ENCODE data around the gene TRIM6. TPM values are rescaled to one million over a fixed set of nuclear protein-coding genes. Genes with fewer than 3 reads are reported as not detected.

Gene TRIM6
- total and polyA plus RNA-seq, 2 donors (not counting 3 experiments of a cell fraction or from before 2014, with no cell fraction given), result 3.9 to 5.6 TPM

DNA sequence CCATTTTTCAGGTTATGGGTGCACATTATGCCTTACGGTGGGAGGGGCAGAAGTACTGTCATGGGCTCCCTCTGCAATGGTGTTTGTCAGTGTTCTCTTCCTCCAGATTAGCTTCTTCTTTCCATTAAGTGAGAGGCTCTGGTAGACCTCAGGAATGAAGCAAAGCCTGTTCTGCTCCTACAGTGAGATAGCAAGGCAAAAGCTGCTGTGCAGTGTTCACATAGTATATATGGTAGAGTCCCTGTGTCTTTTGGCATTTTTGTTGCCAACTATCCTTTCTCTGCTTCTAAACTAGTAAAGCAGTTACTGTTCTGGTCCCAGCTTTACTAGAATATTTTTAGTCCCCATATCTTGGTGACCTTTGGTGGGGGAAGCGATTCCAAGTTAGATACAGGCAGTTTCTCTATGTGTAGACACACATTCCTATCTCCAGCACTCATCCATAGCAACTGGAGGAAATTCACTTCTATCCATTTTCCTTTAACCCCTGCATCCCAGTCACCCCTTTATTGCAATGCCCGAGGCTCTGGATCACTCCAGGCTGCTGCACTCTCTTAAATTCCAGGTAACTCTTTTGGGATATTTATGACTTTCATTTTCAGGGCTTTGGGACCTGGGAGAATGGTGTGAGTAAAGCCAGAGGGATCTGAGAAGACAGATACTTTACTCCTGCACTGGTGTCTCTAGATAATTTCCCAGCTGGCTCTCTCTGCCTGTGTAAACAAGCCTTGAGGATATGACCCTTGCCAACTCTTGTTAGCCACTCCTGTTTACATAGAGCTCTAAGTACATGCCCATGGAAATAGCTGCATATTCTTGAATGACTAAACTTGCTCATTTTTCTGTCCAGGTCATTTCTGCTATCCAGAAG is 24.4 kb downstream of the TRIM6 start:
- DNase-seq (ENCODE audit: low read depth, low spot score), result peak; percentile 95
- POLR2A ChIA-PET, result interaction anchor here (1.7 kb wide), 1 partner anchor 64 kb away, joined by 6 read pairs; the partner anchor contains the start of gene TRIM5
- BruUV-seq (replicated peaks), result no TSS peak
- no peaks in the 10 kb centered on the region for H3K36me3 ChIP-seq (ENCODE audit: control insufficient read depth in 2 of 2, extremely low read depth in 1 of 2, insufficient read depth in 2 of 2, low read length in 2 of 2)
- H2AFZ ChIP-seq (ENCODE audit: low read depth, low read length), result peak overlapping the region; percentile 35
- peaks cover 22% of the 10 kb centered on the region for H3K4me1 ChIP-seq (ENCODE audit: control insufficient read depth, extremely low read depth, insufficient read depth, low read length)
- peak overlapping the region; percentile 48 for H3K27ac ChIP-seq (ENCODE audit: insufficient read depth, low read depth, low read length)
- H4K20me1 ChIP-seq (replicated peaks; ENCODE audit: control insufficient read depth, extremely low read depth, insufficient read depth, low read length), result no peaks in the 10 kb centered on the region
- dilution Hi-C loops (cut with MboI; ENCODE audit: extremely low pct_ligation_motif_present, low sequenced_read_pairs), result no loop called here
- H3K9ac ChIP-seq (replicated peaks; ENCODE audit: extremely low read depth, insufficient read depth, low read length), result peak overlapping the region; percentile 50
- peak; percentile 47 for TF ChIP-seq POLR2A (IDR thresholded peaks at IDR 0.05; ENCODE audit: low read depth, low read length)
- no peak for TF ChIP-seq JUN (IDR thresholded peaks at IDR 0.05; ENCODE audit: borderline replicate concordance, insufficient read depth, insufficient read length, low read depth)
- TF ChIP-seq MYC (IDR thresholded peaks at IDR 0.05; ENCODE audit: low read depth, low read length), result no peak
- peak; percentile 25 for TF ChIP-seq FOS (IDR thresholded peaks at IDR 0.05; ENCODE audit: borderline replicate concordance, insufficient read depth, low read length)
- TF ChIP-seq, protein P1, sequence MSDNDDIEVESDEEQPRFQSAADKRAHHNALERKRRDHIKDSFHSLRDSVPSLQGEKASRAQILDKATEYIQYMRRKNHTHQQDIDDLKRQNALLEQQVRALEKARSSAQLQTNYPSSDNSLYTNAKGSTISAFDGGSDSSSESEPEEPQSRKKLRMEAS (IDR thresholded peaks at IDR 0.05; ENCODE audit: insufficient read depth, insufficient read length), result no peak
- no peak for TF ChIP-seq EZH2 (IDR thresholded peaks at IDR 0.05; ENCODE audit: borderline replicate concordance, low read depth, low read length, severe bottlenecking)
- TF ChIP-seq, protein P2, sequence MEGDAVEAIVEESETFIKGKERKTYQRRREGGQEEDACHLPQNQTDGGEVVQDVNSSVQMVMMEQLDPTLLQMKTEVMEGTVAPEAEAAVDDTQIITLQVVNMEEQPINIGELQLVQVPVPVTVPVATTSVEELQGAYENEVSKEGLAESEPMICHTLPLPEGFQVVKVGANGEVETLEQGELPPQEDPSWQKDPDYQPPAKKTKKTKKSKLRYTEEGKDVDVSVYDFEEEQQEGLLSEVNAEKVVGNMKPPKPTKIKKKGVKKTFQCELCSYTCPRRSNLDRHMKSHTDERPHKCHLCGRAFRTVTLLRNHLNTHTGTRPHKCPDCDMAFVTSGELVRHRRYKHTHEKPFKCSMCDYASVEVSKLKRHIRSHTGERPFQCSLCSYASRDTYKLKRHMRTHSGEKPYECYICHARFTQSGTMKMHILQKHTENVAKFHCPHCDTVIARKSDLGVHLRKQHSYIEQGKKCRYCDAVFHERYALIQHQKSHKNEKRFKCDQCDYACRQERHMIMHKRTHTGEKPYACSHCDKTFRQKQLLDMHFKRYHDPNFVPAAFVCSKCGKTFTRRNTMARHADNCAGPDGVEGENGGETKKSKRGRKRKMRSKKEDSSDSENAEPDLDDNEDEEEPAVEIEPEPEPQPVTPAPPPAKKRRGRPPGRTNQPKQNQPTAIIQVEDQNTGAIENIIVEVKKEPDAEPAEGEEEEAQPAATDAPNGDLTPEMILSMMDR (IDR thresholded peaks at IDR 0.05; ENCODE audit: extremely low read depth in 1 of 2, insufficient read depth in 1 of 2, low read depth in 1 of 2, low read length in 2 of 2), result no peak
- peak; percentile 70 for TF ChIP-seq POLR2AphosphoS5 (IDR thresholded peaks at IDR 0.05; ENCODE audit: insufficient read depth, low read depth, low read length)
- TF ChIP-seq GATA2 (IDR thresholded peaks at IDR 0.05; ENCODE audit: insufficient read depth, insufficient read length, low read depth, low read length), result peak; percentile 71
- no peaks in the 10 kb centered on the region for H3K9me3 ChIP-seq (replicated peaks; ENCODE audit: control insufficient read depth, insufficient read depth, low read length)
- intact Hi-C loops (cut with micrococcal nuclease), result loop anchor here (1.0 to 2.0 kb wide), 2 partner anchors 20 to 64 kb away; partner anchors contain the start of gene TRIM5
- no peaks in the 10 kb centered on the region for H3K79me2 ChIP-seq (ENCODE audit: control insufficient read depth, insufficient read depth, low read length)
- CTCF ChIA-PET, result interaction anchor here (0.6 to 2.5 kb wide), 7 partner anchors 11 to 145 kb away, joined by 3 to 20 read pairs (median 3); no protein-coding TSS in a partner anchor
- no peaks in the 10 kb centered on the region for H3K9me1 ChIP-seq (replicated peaks; ENCODE audit: control insufficient read depth, extremely low read depth, insufficient read depth, low read length)
- H3K4me3 ChIP-seq (replicated peaks in 1 of 3; ENCODE audit: insufficient read depth in 1 of 3, low read depth in 1 of 3, low read length in 3 of 3), result no peak overlapping the region
- H3K27me3 ChIP-seq (ENCODE audit: control insufficient read depth in 2 of 2, insufficient read depth in 2 of 2, low read length in 2 of 2), result no peaks in the 10 kb centered on the region
- FAIRE-seq, result peak; percentile 99
- H3K4me2 ChIP-seq (ENCODE audit: insufficient read depth, low read length), result peak overlapping the region; percentile 43

Data from endothelial cell of umbilical vein (primary cell).